UCSD-AML1 (cell line): Measurements from ENCODE around the gene CNGA3.
"Not testable (repeated sequence)": the region's sequence is repeated elsewhere in the genome, so short reads cannot be mapped to it uniquely, and the experiment has no call there.

ENCODE experiments used
- DNase-seq: peaks from one replicate; lab custom pipeline; 2025; ENCODE audit not compliant: unreplicated experiment; lab: John Stamatoyannopoulos, UW

The CNGA3 gene

DNA sequence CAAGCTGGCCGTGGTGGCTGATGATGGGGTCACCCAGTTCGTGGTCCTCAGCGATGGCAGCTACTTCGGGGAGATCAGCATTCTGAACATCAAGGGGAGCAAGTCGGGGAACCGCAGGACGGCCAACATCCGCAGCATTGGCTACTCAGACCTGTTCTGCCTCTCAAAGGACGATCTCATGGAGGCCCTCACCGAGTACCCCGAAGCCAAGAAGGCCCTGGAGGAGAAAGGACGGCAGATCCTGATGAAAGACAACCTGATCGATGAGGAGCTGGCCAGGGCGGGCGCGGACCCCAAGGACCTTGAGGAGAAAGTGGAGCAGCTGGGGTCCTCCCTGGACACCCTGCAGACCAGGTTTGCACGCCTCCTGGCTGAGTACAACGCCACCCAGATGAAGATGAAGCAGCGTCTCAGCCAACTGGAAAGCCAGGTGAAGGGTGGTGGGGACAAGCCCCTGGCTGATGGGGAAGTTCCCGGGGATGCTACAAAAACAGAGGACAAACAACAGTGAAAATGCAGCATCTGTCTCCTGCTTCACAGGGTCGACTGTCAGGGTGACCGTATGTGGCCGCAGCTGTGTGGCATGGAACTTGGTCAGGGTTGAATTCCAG, 50.6 kb downstream of the CNGA3 start:
- no peak for DNase-seq

DNA sequence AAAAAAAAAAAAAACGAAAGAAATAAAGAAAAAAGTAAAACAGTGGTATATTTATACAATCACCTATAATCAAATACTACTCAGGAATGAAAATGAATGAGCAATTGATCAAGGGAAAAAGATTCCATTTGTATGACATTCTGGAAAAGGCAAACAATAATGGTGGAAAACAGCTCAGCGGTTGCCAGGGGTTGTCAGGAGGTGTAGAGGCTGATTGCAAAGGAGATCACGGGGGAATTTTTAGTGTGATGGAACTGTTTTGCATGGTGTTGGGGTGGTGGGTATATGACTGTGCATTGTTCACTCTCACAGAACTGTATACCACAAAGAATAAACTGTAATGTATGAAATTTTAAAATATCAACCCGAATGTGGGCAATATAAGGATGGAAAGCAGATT, 52.9 kb downstream of the CNGA3 start:
- DNase-seq, result no peak

DNA sequence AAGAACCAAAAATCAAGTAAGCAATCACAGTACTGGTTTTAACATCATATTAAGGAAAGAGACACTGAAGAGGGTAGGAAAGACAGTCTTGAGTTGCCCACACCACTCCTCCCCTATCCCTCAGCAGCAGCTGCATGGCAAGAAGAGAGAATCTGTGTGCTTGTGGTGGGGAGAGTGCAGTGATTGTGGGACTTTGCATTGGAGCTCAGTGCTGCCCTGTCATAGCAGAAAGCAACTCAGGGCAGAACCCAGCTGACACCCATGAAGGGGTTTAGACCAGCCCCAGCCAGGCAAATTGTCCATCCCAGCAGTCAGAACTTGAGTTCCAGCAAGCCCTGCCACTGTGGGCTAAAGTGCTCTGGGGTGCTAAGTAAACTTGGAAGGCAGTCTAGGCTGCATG, 57.6 kb downstream of the CNGA3 start:
- DNase-seq, result no peak

DNA sequence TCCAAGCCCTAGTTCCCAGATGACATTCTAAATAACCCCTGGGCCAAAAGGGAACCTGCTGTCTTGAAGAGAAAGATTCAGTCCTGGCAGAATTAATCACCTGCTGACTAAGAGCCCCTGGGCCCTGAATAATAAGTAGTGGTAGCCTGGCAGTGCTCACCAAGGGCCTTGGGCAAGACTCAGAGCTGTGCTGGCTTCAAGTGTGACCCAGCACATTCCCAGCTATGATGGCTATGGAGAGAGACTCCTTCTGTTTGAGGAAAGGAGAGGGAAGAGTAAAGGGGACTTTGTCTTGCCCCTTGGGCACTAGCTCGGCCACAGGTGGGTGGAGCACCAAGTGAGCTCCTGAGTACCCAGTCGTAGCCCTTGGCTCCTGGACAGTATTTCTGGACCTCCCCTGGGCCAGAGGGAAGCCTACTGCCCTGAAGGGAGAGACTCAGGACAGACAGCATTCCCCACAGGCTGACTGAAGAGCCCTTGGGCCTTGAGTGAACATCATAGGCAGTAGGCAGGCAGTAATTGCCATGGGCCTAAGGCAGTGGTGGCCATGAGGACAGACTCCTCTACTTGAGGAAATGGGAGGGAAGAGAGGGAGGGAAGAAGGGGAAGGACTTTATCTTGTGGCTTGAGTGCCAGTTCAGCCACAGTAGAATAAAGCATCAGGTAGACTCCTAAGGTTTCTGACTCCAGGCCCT, 58.4 kb downstream of the CNGA3 start:
- DNase-seq, result no peak

DNA sequence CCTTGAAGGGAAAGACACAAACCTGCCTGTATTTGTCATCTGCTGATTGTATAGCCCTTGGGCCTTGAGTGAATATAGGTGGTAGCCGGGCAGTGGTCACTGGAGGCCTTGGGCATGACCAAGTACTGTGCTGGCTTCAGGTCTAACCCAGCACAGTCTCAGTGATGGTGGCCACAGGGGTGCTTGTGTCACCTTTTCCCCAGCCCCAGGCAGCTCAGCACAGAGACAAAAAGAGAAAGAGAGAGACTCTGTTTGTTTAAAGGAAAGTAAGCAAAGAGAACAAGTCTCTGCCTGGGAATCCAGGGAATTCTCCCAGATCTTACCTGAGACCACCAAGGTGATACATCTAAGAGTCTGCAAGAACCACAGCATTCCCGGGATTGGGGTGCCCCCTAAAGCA, 59.0 kb downstream of the CNGA3 start:
- DNase-seq, result no peak

DNA sequence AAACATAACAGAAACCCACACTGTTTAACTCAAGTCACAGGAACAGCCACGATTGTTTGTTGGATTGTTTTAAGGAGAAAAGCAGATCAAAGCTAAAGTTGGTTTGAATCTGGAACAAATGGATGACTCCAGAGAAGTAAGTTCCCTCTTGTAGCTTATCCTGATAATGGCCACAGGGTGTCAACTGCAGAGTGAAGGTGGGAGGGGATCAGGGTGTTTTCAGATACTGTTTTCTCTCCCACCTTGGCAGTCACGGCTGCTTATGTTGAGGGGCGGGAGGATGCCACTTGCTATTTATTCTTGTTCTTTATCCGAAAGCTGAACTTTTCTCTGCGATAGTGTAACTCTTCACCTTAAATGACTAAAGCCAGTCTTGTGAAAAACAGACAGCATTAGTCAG, 61.9 kb downstream of the CNGA3 start:
- DNase-seq, result no peak

DNA sequence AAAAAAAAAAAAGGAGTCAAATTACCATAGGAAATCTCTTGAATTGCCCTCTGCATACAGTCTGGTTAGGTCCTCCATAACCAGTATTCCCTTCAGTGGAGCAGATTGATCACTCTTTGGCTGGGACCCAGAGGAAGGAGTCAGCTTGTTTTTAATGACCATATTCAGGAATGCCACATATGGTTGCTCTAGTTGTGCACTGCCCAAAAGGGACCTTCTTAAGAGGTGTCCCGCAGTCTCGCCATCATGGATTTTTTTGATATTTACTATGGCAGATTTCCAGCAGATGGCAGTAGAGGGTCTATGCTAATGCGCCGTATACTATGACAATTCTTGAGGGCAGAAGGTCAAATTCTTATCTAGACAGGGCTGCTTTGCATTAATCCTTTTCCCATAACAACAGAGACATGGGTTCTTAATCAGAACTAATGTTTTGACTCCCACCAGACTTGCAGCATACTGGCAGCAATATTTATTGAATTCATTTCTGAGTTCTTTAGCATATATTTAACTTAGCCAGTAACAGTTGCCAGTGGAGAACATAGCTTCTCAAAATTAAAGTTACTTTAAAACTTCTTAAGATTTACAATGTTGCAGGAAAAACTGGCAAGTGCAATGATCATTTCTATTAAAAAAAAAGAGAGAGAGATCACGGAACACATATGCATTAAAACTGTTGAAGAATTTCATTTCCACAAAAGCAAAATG, 66.6 kb downstream of the CNGA3 start:
- DNase-seq, result peak; percentile 20

DNA sequence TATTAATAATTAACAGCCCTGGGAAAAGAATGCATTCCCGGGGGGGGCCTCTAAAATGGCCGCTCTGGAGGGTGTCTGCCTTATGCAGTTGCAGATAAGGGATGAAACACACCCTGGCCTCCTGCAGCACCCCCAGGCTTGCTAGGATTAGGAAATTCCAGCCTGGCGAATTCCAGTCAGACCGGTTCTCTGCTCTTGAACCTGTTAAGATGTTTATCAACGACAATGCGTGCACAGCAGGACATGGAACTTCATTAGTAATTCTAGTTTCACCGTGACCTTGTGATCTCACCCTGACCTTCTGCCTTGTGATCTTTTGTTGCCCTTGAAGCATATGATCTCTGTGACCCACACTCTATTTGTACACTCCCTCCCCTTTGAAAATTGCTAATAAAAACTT, 68.0 kb downstream of the CNGA3 start:
- not testable (repeated sequence) for DNase-seq

DNA sequence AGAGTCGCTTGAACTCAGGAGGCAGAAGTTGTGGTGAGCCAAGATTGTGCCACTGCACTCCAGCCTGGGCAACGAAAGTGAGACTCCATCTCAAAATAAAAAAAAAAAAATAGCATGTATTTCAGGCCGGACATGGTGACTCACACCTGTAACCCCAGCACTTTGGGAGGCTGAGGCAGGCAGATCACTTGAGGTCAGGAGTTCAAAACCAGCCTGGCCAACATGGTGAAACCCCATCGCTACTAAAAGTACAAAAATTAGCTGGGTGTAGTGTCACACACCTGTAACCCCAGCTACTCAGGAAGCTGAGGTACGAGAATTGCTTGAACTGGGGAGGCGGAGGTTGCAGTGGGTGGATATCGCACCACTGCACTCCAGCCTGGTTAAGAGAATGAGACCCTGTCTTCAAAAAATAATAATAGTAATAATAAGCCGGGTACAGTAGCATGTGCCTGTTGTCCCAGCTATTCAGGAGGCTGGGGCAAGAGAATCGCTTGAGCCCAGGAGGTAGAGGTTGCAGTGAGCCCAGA, 69.5 kb downstream of the CNGA3 start:
- not testable (repeated sequence) for DNase-seq

DNA sequence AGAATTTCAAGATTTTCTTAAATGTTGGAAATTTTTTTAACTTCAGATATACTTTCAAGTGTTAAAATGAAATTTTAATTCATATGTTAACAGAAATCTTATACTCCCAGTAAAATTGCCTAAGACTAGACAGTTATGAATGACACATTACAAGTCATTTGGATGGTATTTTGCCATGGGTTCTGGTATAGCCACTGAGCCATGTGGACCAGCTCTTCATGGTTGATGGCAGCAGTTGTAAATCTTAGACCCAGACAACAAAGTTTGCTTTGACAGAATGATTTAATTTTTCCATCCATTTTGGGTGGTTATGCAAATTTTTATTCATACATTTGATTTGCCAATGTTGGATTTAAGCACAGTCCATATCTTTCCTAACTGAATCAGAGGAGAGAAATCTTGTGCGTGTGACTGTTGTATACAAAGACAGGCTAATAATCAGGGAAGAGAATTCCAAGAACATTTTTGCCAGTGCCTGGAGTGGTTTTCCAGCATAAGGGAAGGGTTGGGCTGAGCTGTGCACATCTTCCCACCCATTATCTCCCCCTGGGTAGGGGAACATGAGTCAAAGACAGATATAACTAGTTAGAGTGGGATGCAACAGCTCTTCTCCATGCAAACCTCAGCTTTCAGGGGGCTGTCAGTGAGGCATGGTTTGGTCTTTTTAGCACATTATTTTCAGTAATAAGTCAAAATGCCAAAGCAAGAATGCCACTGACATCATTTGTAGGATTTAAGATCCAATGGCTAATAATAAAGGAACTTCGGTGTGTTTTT, 70.3 kb downstream of the CNGA3 start:
- no peak for DNase-seq

DNA sequence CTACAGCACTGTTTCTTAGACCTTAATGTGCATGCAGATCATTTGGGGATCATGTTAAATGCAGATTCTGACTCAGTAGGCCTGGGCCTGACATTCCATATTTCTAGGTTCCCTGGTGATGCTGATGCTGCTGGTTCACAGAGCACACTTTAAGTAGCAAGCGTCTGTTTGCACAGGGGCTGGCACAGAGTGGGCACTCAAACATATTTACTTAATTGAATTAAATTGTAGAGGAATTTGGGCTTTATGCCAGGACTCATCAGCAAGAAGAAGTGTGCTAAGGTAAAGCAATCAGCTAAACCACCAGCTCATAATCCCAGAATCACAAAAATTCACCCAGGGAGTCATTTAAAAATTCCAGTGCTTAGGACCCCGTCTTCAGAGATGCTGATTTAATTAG, 73.3 kb downstream of the CNGA3 start:
- no peak for DNase-seq

DNA sequence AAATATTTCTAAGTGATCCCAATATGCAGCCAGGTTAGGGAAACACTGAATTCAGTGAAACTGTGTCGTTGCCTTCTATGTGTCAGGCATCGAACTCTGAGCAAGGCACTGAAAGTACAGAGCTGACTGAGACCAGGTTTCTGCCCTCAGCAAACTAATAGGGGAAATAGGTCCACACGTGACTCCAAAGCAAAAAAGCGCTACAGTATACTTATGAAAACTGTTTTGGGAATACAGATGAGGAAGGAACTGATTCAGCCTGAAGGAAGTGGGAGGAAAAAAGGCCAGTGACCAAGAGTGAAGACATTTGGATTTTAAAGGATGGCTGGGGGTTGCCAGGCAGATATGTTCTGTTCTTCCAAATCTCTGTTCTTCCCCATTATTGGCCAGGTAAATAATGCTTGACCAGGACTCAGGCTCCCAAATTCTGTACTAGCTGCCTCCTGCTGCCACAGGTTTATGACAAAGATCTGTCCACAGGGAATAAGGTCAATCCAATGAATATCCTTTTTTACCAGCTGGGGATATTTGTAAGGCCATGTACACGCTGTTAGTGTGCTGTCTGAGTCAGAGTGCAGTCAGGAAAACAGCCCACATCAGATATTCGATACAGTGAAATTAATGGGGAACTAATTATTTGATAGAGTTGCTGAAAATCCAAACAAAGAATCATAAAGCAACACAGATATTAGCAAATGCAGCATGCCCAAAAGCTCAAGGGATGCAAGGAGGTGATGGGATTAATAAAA, 73.9 kb downstream of the CNGA3 start:
- no peak for DNase-seq

DNA sequence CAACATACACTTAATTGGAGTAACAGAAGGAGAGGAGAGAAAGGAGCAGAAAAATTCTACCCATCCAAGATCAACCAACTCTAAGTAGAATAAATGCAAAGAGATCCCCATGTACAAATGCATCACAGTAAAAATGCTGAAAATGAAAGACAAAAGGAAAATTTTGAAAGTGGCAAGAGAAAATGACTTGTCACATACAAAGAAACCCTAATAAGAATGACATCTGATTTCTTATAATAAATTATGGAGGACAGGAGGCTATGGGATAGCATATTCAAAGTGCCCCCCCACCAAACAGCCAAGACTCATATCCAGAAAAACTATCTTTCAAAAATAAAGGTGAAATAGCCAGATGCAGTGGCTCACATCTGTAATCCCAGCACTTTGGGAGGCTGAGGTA, 76.2 kb downstream of the CNGA3 start:
- DNase-seq, result no peak

DNA sequence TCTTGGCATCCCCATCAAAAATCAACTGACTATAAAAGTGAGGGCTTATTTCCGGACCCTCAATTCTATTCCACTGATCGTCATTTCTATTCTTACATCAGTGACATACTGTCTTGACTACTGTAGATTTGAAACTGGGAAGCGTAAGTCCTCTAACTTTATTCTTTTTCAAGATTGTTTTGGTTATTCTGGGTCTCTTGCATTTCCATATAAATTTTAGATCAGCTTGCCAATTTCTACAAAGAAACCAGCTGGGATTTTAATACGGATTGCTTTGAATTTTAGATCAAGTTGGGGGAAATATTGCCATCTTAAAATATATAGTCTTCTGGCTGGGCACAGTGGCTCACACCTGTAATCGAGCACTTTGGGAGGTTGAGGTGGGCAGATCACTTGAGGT, 80.5 kb downstream of the CNGA3 start:
- DNase-seq, result no peak

DNA sequence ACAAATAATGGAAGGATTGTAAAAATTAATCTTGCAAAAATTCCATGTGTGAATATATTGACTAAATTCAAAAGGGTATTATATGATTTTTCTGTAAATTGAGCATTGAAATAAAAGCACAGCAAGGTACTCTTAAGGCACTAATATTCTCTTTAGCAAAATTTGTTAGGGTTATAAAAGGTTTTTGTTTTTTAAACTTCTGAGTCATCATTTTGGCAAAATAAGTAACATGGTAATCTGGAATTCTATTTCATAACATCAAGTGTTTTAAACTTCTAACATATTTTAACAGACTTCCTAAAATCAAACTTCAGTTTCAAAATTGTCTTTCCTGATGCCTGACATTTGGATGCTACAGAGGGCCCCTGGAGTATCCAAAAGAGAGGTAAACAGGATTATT, 85.9 kb downstream of the CNGA3 start:
- no peak for DNase-seq

DNA sequence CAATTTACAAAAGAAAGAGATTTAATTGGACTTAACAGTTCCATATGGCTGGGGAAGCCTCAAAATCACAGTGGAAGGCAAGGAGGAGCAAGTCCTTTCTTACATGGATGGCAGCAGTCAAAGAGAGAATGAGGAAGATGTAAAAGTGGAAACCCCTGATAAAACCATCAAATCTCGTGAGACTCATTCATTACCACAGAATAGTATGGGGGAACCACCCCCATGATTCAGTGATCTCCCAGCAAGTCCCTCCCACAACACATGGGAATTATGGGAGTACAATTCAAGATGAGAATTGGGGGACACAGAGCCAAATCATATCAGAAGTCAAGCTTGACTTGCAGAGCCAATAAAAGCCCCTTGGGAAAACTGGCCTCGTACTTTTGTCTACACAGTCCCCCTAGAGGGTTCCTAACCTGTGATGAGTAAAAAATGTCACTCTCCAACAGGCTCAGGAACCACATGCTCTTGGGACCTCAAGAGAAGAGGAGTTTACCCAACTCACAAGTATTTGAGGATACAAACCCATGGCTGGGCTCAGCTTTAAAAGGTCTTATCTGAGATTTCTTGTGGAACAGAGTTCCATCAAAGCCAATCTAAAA, 87.2 kb downstream of the CNGA3 start:
- DNase-seq, result no peak

DNA sequence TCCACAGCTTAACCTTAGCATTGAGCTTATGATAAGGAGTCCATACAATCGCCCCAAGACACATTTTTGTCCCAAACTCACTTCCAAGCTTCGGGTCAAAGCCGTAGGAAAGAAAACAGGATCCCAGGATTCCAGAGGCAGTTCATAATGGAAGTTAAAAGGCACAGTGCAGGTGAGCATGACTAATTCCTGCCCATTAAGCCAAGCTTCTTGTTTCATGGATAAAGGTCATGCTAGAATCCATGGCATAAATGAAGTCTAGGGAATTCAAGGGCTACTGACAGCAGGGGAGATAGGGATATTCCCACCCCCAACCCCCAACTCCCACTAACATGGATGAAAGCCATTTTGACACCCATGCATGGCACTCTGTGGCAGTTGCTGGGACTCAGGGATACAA, 88.2 kb downstream of the CNGA3 start:
- no peak for DNase-seq

DNA sequence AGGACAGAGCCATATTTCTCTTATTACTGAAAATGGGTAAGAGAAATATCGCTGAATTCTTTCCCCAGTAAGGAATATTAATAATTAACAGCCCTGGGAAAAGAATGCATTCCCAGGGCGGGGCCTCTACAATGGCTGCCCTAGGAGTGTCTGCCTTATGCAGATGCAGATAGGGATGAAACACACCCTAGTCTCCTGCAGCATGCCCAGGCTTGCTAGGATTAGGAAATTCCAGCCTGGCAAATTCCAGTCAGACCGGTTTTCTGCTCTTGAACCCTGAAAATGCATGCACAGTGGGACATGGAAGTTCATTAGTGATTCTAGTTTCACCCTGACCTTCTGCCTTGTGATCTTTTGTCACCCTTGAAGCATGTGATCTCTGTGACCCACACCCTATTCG, 89.4 kb downstream of the CNGA3 start:
- DNase-seq, result not testable (repeated sequence)

DNA sequence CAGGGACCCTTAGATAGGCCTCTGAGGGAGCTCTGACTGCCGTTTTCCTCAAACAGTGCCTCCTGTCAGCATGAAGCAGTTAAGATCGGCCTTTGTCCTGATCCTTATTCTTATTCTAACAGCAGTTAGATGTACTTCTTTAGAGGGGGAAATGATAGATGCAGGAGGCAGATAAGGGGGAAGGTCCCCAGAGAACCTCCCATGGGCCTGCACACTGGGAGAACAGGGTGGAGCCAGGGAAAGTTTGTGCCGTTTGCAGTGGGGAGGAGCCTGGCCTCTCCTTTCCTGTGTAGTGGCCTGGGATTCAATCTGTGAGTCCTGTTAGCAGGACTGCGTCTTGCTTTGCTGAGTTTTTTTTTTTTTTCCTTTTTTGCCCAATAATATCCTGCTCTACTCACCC, 90.5 kb downstream of the CNGA3 start:
- no peak for DNase-seq
